GM15510 (cell line): ENCODE results near the gene TRPC4.

ENCODE experiments used
- POLR2A ChIP-seq: IDR thresholded peaks from 3 replicates; pipeline ENCODE4 v1.6.1; 2011; ENCODE audit warnings: borderline replicate concordance; ENCODE audit not compliant: insufficient read length; ENCODE audit errors: extremely low read depth

TRPC4 gene

DNA sequence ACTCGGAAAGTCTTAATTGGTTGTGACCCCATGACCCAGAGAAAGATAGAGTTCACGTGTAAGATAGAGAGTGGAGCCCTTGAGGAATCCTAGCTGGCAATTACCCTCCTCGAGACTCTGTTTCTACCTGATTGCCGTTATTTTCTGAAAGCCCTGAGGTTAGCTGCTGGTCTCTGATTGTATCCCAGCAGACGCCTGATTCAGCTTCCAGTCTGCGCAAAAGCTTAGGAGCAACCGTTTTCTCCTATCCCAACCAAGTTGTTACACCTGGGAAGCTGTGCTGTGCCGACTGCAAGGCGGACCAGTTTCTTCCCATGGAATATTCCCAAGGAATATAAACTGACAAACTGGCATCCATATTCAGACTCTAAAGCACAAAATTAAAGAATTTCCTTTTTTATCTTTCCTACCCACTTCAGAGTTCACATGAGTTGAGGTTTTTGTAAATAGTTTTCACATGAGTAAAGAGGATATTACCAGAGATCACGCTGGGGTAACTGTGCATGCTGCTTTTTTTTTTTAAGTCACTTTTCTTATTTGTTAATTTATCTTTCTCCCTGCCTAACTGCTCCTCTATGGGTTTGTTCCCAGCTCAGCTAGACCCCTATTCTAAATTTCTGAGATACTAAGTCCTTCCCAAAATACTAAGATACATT is 1.5 kb upstream of the TRPC4 start:
- no peak for TF ChIP-seq POLR2A

DNA sequence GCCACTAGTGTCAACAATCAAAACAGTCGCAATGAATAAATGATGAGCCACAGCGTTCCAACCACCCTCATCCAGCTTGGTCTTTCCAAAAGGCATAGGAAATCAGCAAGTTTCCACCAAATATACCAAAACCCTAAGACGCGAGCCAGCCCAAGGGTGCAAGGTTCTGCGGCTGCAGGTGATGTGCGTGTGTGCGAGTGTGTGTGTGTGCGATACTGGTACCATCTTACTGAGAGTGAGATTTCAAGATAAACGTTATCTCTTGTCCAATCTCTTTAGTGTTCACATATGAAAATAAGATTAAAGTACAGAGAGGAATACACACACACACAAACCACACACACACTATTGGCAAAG is 895 bp upstream of the TRPC4 start:
- TF ChIP-seq POLR2A, result no peak

GRCh38 chr13:37869506-37869755 is 141 bp downstream of the TRPC4 start:
- TF ChIP-seq POLR2A, result no peak

DNA sequence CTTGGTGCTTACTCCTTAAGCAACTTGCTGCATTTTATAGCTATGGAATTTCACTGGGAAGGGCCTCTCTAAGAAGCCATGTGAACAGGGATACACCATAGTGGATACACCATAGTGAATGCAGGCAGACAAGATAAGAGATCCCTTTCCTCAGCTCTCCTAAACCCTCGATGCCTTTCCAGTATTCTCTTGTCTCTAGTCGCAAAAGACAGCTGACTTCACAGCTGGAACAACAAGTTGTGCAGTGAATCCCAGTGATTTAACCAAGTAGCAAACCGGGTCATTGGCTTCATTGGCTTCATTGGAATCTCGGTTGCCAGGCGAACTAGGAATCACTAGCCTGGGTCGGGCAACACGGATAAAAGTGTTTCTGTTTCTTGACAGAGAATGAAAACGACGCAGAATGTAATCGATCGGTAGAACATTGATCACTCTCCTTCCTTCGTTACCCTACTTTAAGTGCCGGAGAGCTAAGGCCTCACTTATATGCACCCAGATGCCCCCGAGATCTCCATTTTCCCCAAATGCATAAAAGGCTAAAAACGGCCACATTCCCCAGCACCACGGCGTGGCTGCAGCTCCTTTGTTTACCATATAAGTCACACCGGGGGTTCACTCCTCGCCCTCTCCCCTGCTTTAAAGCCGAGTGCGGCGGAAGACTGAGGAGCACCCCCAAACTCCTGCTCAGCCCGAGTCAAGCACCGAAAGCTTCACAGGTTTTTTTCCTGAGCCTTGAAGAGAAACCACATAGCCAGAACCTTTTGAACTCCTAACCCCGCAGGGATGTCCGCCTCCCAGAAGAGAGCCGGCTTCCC is 674 bp downstream of the TRPC4 start:
- no peak for TF ChIP-seq POLR2A

- no peak for TF ChIP-seq POLR2A
Observed at GRCh38 chr13:37863708-37864107, 5.9 kb downstream of the TRPC4 start.

GRCh38 chr13:37835392-37835791 is 34.2 kb downstream of the TRPC4 start:
- no peak for TF ChIP-seq POLR2A

GRCh38 chr13:37833411-37833810 is 36.2 kb downstream of the TRPC4 start:
- no peak for TF ChIP-seq POLR2A

GRCh38 chr13:37816276-37816675 is 53.3 kb downstream of the TRPC4 start:
- no peak for TF ChIP-seq POLR2A

- no peak for TF ChIP-seq POLR2A
Observed at GRCh38 chr13:37811441-37811840, 58.1 kb downstream of the TRPC4 start.

GRCh38 chr13:37806666-37807065 is 62.9 kb downstream of the TRPC4 start:
- no peak for TF ChIP-seq POLR2A

GRCh38 chr13:37797631-37798030 is 71.9 kb downstream of the TRPC4 start:
- TF ChIP-seq POLR2A, result no peak

- no peak for TF ChIP-seq POLR2A
Observed at GRCh38 chr13:37795326-37795725, 74.2 kb downstream of the TRPC4 start.

DNA sequence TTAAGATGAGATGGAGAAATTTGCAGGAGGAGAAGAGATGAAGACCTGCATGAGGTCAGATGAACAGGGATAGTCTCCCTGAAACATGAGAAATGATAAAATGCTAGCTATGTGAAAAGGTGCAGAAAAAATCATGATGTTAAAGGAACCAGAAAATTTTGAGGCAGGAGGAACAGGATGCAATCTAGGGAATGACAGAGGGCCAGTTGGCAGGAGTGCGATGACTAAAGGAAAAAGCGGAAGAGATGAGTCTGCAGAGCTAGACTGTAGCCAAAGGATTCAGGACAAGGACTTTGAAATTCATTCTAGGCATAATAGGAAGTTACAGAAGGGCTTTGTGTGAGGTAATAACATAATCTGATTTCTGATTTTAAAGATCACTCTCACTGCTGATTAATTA is 77.9 kb downstream of the TRPC4 start:
- no peak for TF ChIP-seq POLR2A

- no peak for TF ChIP-seq POLR2A
Observed at GRCh38 chr13:37788346-37788745, 81.2 kb downstream of the TRPC4 start.

DNA sequence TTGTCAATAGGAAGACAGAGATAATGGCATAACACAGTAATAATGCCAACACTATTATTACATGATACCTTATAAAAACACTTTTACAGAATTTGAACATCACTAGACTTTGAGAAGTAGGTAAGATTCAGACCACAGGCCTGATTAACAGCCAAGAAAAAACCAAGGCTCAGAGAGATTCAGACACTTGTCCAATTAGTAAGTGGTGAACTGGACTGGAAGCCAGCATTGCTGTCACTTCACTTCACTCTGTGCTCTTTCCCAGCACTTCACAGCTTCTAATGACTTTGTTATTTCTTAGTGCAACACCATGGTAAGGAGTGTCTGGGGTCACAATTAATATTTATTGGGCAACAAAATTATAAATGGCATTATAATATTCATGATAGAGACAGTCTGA is 91.9 kb downstream of the TRPC4 start:
- TF ChIP-seq POLR2A, result no peak

DNA sequence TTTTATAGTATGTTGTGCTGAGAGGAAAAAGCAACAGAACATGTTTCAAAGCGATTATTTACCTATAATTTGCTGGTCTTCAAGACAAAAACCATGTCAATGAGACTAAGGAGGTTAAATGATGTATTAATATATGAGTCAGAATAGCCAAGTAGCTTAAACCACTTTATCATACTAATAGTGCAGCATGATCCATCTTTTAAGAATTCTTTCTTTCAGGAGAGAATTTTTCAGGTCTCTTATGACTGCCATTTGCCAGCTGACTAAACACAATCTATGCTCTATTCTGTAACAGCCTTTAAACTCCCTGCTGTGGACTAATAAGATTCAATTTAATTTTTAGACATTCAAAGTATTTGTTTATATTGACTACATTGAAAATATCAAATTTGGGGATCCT is 93.7 kb downstream of the TRPC4 start:
- no peak for TF ChIP-seq POLR2A
